HL-60 (cell line): ENCODE data around the gene AREG.

Source experiments
- CTCF ChIP-seq: IDR thresholded peaks from one replicate; pipeline ENCODE4 v1.5.1; 2011; ENCODE audit warnings: low read length, control low read depth, inconsistent platforms; ENCODE audit not compliant: insufficient read depth
- GABPA ChIP-seq: IDR thresholded peaks from 2 replicates; pipeline ENCODE4 v1.6.1; 2012; ENCODE audit warnings: low read depth
- POLR2AphosphoS5 ChIP-seq: IDR thresholded peaks from 2 replicates; pipeline ENCODE4 v1.6.1; 2012; ENCODE audit warnings: low read depth
- TF ChIP-seq, protein P1 (sequence below): IDR thresholded peaks from 2 replicates; pipeline ENCODE4 v1.6.1; 2012; ENCODE audit warnings: low read depth; ENCODE audit not compliant: insufficient replicate concordance

DNA sequence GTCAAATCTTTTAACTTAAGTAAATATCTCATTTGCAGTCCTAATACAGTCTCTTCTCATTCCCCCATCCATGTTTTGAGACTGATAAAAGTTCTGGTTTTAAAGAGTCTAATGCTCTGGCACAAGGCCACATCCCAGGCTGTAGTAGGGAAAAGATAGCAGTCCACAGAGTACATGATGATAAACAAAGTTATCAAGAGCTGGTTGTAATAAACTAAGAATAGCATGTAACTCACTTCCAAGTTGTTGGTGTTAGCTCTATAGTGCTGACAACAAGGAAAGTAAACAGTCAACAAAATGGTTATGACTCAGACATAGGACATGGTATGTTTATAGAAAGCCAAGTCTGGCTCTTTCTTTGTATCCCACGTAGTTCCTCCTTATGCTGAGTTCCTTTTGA is 21.8 kb upstream of the AREG start:
- no peak for TF ChIP-seq CTCF
- TF ChIP-seq POLR2AphosphoS5 = no peak
- TF ChIP-seq, protein P1, sequence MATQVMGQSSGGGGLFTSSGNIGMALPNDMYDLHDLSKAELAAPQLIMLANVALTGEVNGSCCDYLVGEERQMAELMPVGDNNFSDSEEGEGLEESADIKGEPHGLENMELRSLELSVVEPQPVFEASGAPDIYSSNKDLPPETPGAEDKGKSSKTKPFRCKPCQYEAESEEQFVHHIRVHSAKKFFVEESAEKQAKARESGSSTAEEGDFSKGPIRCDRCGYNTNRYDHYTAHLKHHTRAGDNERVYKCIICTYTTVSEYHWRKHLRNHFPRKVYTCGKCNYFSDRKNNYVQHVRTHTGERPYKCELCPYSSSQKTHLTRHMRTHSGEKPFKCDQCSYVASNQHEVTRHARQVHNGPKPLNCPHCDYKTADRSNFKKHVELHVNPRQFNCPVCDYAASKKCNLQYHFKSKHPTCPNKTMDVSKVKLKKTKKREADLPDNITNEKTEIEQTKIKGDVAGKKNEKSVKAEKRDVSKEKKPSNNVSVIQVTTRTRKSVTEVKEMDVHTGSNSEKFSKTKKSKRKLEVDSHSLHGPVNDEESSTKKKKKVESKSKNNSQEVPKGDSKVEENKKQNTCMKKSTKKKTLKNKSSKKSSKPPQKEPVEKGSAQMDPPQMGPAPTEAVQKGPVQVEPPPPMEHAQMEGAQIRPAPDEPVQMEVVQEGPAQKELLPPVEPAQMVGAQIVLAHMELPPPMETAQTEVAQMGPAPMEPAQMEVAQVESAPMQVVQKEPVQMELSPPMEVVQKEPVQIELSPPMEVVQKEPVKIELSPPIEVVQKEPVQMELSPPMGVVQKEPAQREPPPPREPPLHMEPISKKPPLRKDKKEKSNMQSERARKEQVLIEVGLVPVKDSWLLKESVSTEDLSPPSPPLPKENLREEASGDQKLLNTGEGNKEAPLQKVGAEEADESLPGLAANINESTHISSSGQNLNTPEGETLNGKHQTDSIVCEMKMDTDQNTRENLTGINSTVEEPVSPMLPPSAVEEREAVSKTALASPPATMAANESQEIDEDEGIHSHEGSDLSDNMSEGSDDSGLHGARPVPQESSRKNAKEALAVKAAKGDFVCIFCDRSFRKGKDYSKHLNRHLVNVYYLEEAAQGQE = no peak
- TF ChIP-seq GABPA = no peak
